Measurements from ENCODE around the gene RBMY1F.
"Not testable (repeated sequence)": the region's sequence is repeated elsewhere in the genome, so short reads cannot be mapped to it uniquely, and the experiment has no call there.

DNA sequence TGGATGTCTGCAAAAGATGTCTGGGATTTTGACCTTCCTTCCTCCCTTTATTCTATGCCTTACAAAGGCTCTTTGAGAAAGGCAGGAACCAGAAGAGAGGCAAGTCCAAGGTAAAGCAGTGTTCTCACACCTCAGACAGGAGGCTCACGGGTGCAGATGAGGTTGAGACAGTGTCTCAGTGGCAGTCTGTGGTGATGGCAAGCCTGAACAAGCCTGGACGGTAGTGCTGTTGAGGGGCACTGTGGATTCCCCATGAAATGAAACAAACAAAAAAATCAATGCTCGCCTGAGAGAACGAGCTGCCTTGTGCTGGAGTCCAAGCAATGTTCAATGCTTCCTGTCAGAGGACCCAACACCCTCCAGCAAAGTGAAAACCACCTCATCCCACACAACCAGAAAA is 31.6 kb downstream of the RBMY1F start:
- TF ChIP-seq, protein P1, sequence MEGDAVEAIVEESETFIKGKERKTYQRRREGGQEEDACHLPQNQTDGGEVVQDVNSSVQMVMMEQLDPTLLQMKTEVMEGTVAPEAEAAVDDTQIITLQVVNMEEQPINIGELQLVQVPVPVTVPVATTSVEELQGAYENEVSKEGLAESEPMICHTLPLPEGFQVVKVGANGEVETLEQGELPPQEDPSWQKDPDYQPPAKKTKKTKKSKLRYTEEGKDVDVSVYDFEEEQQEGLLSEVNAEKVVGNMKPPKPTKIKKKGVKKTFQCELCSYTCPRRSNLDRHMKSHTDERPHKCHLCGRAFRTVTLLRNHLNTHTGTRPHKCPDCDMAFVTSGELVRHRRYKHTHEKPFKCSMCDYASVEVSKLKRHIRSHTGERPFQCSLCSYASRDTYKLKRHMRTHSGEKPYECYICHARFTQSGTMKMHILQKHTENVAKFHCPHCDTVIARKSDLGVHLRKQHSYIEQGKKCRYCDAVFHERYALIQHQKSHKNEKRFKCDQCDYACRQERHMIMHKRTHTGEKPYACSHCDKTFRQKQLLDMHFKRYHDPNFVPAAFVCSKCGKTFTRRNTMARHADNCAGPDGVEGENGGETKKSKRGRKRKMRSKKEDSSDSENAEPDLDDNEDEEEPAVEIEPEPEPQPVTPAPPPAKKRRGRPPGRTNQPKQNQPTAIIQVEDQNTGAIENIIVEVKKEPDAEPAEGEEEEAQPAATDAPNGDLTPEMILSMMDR (IDR thresholded peaks at IDR 0.05), result not testable (repeated sequence)
- TF ChIP-seq POLR2A (IDR thresholded peaks at IDR 0.05), result not testable (repeated sequence)

All from lower leg skin (tissue), 3 donors.